ENCODE results near the gene SNRK.

SNRK gene

DNA sequence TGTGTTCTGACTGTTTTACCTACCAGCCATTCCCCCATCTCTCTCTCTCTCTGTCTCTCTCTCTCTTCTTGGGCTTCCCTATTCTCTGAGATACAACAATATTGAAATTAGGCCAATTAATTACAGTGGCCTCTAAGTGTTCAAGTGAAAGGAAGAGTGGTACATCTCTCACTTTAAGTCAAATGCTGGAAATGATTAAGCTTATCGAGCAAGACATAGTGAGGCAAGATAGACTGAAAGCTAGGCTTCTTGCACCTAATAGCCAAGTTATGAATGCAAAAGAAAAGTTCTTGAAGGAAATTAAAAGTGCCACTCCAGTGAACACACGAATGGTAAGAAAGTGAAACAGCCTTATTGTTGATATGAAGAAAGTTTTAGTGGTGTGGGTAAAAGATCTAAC, 21.3 kb downstream of the SNRK start:
- no peak for DNase-seq (ENCODE audit: low read depth in 2 of 2)

- no peak for DNase-seq (ENCODE audit: low read depth in 2 of 2)
Measured at GRCh38 chr3:43309372-43310305, 23.3 kb downstream of the SNRK start.

DNA sequence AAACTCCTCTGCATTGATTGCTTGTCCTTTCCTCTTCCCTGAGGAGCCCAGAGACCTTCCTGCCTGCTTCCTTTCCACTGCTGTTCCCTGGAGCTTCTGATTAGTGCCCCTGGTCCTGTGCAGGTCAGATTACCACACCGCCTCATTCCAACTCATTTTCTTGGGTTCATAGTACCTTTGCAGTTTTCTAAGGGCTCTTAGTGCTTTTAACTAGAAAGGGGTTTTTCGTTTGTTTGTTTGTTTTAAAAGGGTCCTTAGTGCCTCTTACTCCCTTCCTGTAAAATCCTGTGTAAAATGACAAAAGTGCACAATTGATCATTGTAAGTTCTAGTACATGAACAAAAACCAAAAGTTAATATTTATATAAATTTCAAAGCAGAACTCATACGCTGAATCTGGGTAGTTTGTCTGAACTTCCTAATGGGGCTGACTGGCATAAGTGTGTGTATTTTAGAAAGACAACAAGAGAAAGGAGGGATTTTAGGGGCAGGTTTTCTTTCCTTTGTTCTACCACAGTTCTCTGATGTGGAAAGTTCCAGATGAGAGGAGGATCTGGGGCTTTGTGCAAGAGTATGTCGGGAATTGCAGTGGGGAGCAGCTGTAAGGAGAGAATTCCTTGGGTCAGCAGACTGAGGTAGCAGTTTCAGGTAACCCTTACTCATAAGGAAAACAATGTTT, 30.6 kb downstream of the SNRK start:
- no peak for DNase-seq (ENCODE audit: low read depth in 2 of 2)

GRCh38 chr3:43317461-43318316, 31.3 kb downstream of the SNRK start:
- no peak for DNase-seq (ENCODE audit: low read depth in 2 of 2)

- DNase-seq (ENCODE audit: low read depth in 2 of 2): no peak
Measured at GRCh38 chr3:43319376-43319775, 33.0 kb downstream of the SNRK start.

DNA sequence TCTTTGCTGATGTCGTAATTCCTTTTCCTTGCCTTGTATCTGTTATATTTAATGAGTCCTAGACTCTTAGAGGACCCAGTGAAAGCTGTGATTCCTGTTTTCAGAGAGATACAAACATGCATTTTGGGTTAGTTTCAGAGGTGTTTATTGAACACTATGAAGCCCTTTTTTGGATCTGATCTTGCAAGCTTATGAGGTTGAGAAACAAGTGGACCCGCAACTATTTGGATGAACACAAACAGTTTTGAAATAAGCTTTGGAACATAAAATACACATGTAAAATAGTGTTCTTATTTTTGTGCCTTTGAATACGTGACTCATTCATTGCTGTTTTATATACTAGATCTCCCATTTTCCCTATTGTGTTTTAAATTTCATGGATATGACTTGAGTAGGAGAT, 33.5 kb downstream of the SNRK start:
- DNase-seq (ENCODE audit: low read depth in 2 of 2): no peak

DNA sequence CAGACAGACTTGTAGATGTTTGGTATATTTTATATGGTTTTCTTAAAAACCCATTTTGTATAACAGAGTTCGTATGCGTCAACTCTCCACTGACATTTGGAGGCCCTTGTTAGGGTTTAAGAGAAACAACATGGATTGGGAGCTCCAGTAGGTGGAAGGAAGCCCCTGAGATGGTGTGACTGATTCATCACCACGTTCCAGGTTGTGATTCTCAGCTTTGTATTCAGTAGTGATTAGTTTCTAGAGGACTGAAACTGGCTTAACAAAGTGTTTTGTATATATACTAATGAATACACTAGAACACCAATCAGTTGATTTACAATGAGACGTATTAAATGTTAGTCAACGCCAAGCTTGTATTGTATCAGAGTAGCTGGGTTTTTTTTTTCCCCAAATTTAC, 33.9 kb downstream of the SNRK start:
- DNase-seq (ENCODE audit: low read depth in 2 of 2): no peak

- DNase-seq (ENCODE audit: low read depth in 2 of 2): no peak
Measured at GRCh38 chr3:43323541-43323940, 37.2 kb downstream of the SNRK start.

GRCh38 chr3:43326891-43327581, 40.7 kb downstream of the SNRK start:
- DNase-seq (ENCODE audit: low read depth in 2 of 2): no peak

GRCh38 chr3:43327582-43327979, 41.2 kb downstream of the SNRK start:
- DNase-seq (ENCODE audit: low read depth in 2 of 2): no peak

DNA sequence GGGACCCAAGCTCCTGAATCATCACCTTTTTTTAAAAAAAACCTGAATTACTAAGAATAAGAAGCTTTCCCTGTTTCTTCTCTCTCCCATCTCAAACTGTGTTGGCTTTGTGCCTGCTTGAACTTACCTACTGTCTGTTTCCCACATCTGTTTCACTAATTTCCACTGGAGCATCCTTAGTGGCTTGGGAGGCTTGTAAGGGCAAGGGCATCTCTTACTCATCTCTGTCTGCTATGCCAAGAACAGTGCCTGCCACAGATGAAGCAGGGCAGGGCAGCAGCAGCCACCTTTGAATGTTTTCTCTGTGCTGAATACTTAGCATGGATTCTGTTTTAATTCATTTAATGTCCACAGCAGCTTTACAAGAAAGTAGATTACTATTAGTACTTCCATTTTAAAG, 42.3 kb downstream of the SNRK start:
- DNase-seq (ENCODE audit: low read depth in 2 of 2): no peak

DNA sequence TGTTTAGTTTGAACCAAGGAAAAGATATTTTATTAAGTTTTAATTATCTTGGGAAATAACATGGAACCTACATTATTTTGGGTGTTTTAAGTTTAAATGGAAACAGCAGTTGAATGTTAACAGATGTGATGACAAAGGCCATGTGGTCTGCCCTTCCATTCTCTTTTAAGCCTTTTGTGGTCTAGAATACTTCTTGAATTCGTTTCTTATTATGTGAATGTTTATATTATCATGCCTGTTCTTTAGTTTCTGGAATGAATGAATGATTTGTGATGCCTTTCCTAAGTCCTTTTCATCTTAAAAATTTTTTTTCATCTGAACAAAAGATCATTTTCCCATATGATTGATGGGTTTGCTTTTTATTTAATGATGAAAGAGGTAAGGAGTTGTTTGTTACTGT, 44.6 kb downstream of the SNRK start:
- DNase-seq (ENCODE audit: low read depth in 2 of 2): no peak

- DNase-seq (ENCODE audit: low read depth in 2 of 2): no peak
Measured at GRCh38 chr3:43331381-43331780, 45.0 kb downstream of the SNRK start.

DNA sequence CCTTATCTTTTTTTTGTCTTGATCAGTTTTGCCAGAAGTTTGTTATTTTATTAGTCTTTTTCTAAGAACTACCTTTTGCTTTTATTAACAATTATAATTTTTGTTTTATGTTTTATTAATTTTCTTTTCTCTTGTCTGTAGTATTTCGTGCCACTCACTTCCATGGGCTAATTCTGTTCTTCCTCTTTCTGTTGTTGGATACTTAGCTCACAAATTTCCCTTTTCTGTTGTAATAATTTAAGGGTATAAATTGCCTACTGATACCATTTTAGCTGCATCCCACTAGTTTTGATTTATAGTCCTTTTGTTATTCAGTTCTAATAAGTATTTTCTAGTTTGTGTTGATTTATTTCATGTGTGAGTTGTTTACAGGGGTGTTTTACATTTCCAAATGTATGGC, 48.6 kb downstream of the SNRK start:
- DNase-seq (ENCODE audit: low read depth in 2 of 2): no peak

- no peak for DNase-seq (ENCODE audit: low read depth in 2 of 2)
Measured at GRCh38 chr3:43335799-43336198, 49.5 kb downstream of the SNRK start.

DNA sequence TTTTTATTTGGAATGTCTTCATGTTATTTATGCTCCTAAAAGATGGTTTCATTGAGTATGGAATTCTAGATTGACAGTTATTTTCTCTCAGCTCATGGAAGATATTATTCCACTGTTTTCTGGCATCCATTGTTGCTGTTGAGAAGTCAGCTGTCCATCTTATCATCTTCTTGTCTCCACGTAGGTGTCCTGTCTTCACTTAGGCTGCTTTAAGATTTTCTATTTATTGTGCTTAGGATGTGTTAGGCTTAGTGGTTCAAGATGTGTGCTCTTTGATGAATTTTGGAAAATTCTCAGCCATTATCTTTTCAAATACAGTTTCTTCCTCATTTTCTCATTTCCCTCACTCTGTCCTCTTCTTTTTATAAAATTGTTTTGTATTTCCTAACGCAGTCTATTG, 52.0 kb downstream of the SNRK start:
- no peak for DNase-seq (ENCODE audit: low read depth in 2 of 2)

DNA sequence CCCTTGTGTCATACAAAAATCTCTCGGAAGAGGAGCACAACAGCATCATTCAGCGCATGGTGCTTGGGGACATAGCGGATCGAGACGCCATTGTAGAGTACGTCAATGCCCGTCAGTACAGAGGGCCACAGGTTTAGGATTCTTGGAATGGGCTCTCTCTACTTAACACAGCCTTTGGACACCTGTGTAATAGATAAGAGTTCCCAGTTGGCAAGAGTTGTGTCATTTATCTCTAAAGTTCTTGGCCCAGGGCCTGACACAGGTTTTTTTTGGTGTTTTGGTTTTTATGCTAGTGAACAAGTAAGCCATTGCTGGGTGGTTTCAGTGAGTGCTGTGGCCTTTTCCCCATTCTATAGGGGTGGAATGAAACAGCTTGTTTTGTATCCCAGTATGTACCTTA, 54.1 kb downstream of the SNRK start:
- no peak for DNase-seq (ENCODE audit: low read depth in 2 of 2)

DNA sequence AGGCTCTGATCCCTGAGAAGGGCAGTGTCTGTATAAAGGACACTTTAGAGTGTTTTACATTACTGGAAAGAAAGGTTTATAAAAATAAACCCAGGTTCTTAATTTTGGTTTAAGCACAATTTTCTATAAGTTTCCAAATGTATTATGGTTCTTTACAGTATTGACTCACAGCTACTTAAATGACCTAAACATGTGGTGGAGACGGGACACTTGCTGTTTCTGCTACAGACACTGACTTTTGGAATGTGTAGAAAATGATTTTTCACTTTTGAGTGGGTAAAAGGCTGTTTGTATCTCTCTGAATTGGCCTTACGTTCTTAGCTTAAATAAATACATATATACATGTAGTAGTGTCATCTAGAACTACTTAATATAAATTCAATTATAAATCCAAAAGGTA, 55.4 kb downstream of the SNRK start:
- no peak for DNase-seq (ENCODE audit: low read depth in 2 of 2)

DNA sequence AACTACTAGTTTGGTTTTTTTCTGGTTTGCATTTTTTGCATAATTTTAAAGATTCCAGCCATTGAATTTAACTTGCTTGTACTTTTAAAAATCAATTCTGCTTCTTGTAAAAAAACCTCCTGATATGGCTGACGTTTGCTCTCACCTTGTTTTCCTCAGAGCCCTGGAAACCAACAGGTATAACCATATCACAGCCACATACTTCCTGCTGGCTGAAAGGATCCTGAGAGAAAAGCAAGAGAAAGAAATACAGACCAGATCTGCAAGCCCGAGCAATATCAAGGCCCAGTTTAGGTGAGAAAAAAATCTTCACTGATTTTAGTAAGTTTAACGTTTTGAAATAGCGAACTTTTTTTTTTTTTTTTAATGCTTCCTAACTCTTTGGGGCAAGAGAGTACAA, 56.8 kb downstream of the SNRK start:
- DNase-seq (ENCODE audit: low read depth in 2 of 2): no peak

DNA sequence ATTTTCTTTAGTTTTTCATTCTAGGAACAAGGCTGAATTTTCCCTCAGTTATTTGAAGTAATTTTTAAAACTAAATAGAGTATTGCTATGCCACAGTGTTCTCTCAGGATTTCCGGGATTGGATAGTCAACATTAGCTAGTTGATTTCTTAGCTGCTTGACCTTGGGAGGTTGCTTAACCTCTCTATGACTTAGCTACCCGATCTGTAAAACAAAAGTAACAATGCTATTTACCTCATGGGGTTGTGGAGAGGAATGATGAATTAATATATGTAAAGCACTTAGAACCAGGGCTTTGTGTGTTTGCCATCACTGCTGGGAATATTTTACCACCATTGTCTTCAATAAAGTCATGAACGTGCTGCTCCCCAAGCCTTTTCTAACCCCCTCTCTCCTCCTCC, 57.5 kb downstream of the SNRK start:
- no peak for DNase-seq (ENCODE audit: low read depth in 2 of 2)

GRCh38 chr3:43344520-43344919, 58.2 kb downstream of the SNRK start:
- no peak for DNase-seq (ENCODE audit: low read depth in 2 of 2)

DNA sequence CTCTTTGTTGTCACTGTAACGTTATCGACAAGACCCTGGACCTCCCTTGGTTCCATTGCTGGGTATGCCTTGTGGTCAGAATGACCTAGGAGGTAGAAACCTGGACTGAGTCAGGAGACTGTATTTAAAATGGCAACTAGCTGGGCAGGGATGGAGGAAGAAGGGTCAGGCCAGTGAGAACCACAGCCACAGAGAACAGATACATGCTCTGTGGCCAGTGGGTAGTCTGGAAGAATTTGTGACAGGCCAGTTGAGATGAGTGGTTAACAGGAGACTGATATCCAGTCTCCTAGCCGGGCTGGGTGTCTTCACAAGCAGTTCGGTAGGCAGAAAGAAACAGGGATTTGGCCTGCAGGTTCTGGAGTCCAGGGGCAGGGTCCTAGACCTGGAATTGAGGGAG, 58.9 kb downstream of the SNRK start:
- no peak for DNase-seq (ENCODE audit: low read depth in 2 of 2)
